ENCODE results near the gene FAM219B. TPM values are rescaled to one million over a fixed set of nuclear protein-coding genes. Genes with fewer than 3 reads are reported as not detected.

FAM219B gene, protein sequence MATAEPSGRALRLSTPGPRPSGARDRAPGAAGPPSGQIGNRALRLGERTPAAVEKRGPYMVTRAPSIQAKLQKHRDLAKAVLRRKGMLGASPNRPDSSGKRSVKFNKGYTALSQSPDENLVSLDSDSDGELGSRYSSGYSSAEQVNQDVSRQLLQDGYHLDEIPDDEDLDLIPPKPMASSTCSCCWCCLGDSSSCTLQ
- total RNA-seq (10 to 100 TPM; 45.0 to 47.7 TPM), polyA plus RNA-seq (32.3 TPM)

DNA sequence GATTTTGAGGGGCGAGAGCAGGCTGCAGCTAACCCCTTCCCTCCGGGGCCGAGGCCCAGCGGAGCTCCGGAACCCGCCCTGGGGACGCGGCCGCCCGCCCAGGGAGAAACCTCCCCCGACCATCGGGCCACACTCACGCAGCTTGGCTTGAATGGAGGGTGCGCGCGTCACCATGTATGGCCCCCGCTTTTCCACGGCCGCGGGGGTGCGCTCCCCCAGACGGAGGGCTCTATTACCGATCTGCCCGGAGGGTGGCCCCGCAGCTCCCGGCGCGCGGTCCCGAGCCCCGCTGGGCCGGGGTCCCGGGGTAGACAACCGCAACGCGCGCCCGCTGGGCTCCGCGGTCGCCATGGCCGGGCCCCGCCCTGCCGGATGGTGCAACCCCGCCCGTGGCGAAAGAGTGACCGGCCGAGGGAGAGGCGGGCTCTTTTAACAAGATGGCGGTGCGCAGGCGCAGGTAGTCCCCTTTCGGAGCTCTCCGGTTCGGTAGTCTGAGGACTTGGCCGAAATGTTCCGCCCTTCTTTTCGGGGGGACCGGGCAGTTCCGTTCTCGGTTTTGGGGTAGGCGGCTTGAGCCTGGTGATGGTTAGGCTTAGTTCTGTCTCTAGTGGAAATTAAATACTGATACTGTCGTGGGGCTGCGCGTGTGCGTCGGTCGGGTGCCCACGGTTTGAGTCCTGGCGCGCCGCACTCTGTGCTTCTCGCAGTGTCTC is at the start of gene FAM219B:
Gene FAM219B, minus strand, starts transcription at position 402 of the 713 bp plus-strand sequence. Its CDS starts 51 bp downstream, at position 351.
- DNase-seq = peak; percentile 68 to 83 (median 71)
- Histone ChIP-seq H3K4me3 (ENCODE audit: low read length) (peak within 1 kb of the TSS; percentile 93), H3K27ac (ENCODE audit: low read depth, low read length) (peak within 1 kb of the TSS; percentile 80), H3K4me1 (ENCODE audit: insufficient read depth, low read length) (peaks cover 32% of the 10 kb centered on the region), H3K36me3 (ENCODE audit: insufficient read depth, low read length) (peaks cover 9% of the 10 kb centered on the region), H3K27me3 (ENCODE audit: insufficient read depth, low read length, poor library complexity, severe bottlenecking) (no peaks in the 10 kb centered on the region), H3K9me3 (ENCODE audit: low read length) (no peaks in the 10 kb centered on the region)
- peak within 1 kb of the TSS; percentile 94 to 99 (median 98) for H3K27ac Mint-ChIP-seq
- POLR2A ChIA-PET = interaction anchor here (0.8 to 1.7 kb wide), 7 partner anchors 9 to 129 kb away, joined by 3 to 12 read pairs (median 6); partner anchors contain the start of genes COX5A, MPI and ULK3
- peaks cover 38 to 42% (median 41%) of the 10 kb centered on the region in 3 donors for H3K4me1 Mint-ChIP-seq
- H3K9me3 Mint-ChIP-seq = no peaks in the 10 kb centered on the region
- H3K4me3 Mint-ChIP-seq = peak within 1 kb of the TSS; percentile 92 to 99 (median 99)
- peaks cover 0 to 45% (median 5%) of the 10 kb centered on the region in 3 donors for H3K36me3 Mint-ChIP-seq
- H3K27me3 Mint-ChIP-seq = no peaks in the 10 kb centered on the region
- CTCF ChIA-PET = interaction anchor here (0.6 to 2.5 kb wide), 15 partner anchors 10 to 274 kb away, joined by 3 to 15 read pairs (median 4); partner anchors contain the start of genes MPI and SCAMP2

GRCh38 chr15:74955796-74956647 is 49.4 kb upstream of the FAM219B start:
- peaks cover 33% of the 10 kb centered on the region for H3K27me3 ChIP-seq (ENCODE audit: insufficient read depth, low read length, poor library complexity, severe bottlenecking)

GRCh38 chr15:74955017-74955416 is 48.4 kb upstream of the FAM219B start:
- Histone ChIP-seq H3K36me3 (ENCODE audit: insufficient read depth, low read length) (no peaks in the 10 kb centered on the region), H3K9me3 (ENCODE audit: low read length) (no peaks in the 10 kb centered on the region), H3K4me1 (ENCODE audit: insufficient read depth, low read length) (peaks cover 30% of the 10 kb centered on the region), H3K27me3 (ENCODE audit: insufficient read depth, low read length, poor library complexity, severe bottlenecking) (peaks cover 31% of the 10 kb centered on the region), H3K27ac (ENCODE audit: low read depth, low read length) (no peak overlapping the region), H3K4me3 (ENCODE audit: low read length) (no peak overlapping the region)
- no peak overlapping the region for H3K27ac Mint-ChIP-seq
- POLR2A ChIA-PET = interaction anchor here (0.8 kb wide), 1 partner anchor 13 kb away, joined by 3 read pairs; no protein-coding TSS in a partner anchor
- DNase-seq = no peak
- H3K4me3 Mint-ChIP-seq = peak overlapping the region in 6 of 7 donors; percentile 19 to 66 (median 35)
- H3K4me1 Mint-ChIP-seq = peaks cover 16 to 32% (median 20%) of the 10 kb centered on the region in 3 donors
- CTCF ChIA-PET = interaction anchor here (1.4 to 2.2 kb wide), 4 partner anchors 16 to 186 kb away, joined by 3 to 7 read pairs (median 5); no protein-coding TSS in a partner anchor
- no peaks in the 10 kb centered on the region for H3K9me3 Mint-ChIP-seq
- no peaks in the 10 kb centered on the region for H3K36me3 Mint-ChIP-seq
- peaks cover 20 to 28% of the 10 kb centered on the region in 2 donors for H3K27me3 Mint-ChIP-seq

More at GRCh38 chr15:74955796-74956647, 49.4 kb upstream of the FAM219B start:
- CTCF ChIA-PET = interaction anchor here (1.0 to 2.2 kb wide), 4 partner anchors 162 to 583 kb away, joined by 3 to 6 read pairs (median 4); partner anchors contain the start of gene C15orf39
- H3K4me1 Mint-ChIP-seq = peaks cover 16 to 32% (median 20%) of the 10 kb centered on the region in 3 donors
- peaks cover 30% of the 10 kb centered on the region for H3K4me1 ChIP-seq (ENCODE audit: insufficient read depth, low read length)
- peak overlapping the region; percentile 19 to 84 (median 67) for H3K4me3 Mint-ChIP-seq
- DNase-seq = peak; percentile 20 to 59 (median 37)
- H3K9me3 ChIP-seq (ENCODE audit: low read length) = no peaks in the 10 kb centered on the region
- H3K36me3 Mint-ChIP-seq = no peaks in the 10 kb centered on the region
- H3K4me3 ChIP-seq (ENCODE audit: low read length) = peak overlapping the region; percentile 63
- H3K27ac Mint-ChIP-seq = no peak overlapping the region
- POLR2A ChIA-PET = interaction anchor here (0.8 to 1.1 kb wide), 2 partner anchors 14 to 111 kb away, joined by 3 read pairs; no protein-coding TSS in a partner anchor
- H3K27ac ChIP-seq (ENCODE audit: low read depth, low read length) = no peak overlapping the region
- peaks cover 22 to 30% of the 10 kb centered on the region in 2 donors for H3K27me3 Mint-ChIP-seq
- H3K9me3 Mint-ChIP-seq = no peaks in the 10 kb centered on the region
- no peaks in the 10 kb centered on the region for H3K36me3 ChIP-seq (ENCODE audit: insufficient read depth, low read length)

GRCh38 chr15:74954515-74954914 is 47.9 kb upstream of the FAM219B start:
- peaks cover 26% of the 10 kb centered on the region for H3K27me3 ChIP-seq (ENCODE audit: insufficient read depth, low read length, poor library complexity, severe bottlenecking)
- no peaks in the 10 kb centered on the region for H3K36me3 ChIP-seq (ENCODE audit: insufficient read depth, low read length)
- Mint-ChIP-seq H3K27ac (no peak overlapping the region), H3K36me3 (no peaks in the 10 kb centered on the region), H3K9me3 (no peaks in the 10 kb centered on the region), H3K4me3 (peak overlapping the region in 2 of 7 donors; percentile 20 to 49), H3K27me3 (peaks cover 17 to 23% of the 10 kb centered on the region in 2 donors), H3K4me1 (peaks cover 15 to 32% (median 19%) of the 10 kb centered on the region in 3 donors)
- POLR2A ChIA-PET = no interaction called here
- no peak overlapping the region for H3K27ac ChIP-seq (ENCODE audit: low read depth, low read length)
- H3K4me3 ChIP-seq (ENCODE audit: low read length) = no peak overlapping the region
- CTCF ChIA-PET = interaction anchor here (0.9 to 2.2 kb wide), 6 partner anchors 16 to 320 kb away, joined by 3 to 7 read pairs (median 5); no protein-coding TSS in a partner anchor
- H3K4me1 ChIP-seq (ENCODE audit: insufficient read depth, low read length) = peaks cover 30% of the 10 kb centered on the region
- no peaks in the 10 kb centered on the region for H3K9me3 ChIP-seq (ENCODE audit: low read length)
- DNase-seq = no peak

DNA sequence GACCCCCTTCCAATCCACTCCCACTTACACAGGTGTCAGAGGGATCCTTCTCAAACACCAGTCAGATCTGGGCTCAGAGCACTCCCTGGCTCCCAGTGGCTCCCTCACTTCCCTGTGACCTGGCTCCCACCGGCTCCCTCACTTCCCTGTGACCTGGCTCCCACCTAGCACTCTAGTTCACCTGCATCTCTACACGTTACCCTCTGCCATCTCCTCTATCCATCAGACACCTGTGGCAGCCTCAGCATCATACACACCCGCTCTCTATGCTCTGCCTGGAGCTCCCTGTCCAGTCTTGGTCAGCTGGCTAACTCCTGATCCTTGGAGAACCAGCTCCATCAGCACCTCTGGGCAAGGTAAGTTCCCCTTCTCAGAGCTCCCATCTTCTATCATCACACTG is 44.4 kb upstream of the FAM219B start:
- ChIA-PET CTCF (interaction anchor here (0.7 to 7.1 kb wide), 25 partner anchors 9 to 333 kb away, joined by 3 to 56 read pairs (median 7); partner anchors contain the start of genes COX5A, CSK, FAM219B and ULK3), POLR2A (no interaction called here)
- Mint-ChIP-seq H3K4me3 (no peak overlapping the region), H3K9me3 (no peaks in the 10 kb centered on the region), H3K4me1 (peaks cover 0 to 7% (median 0%) of the 10 kb centered on the region in 3 donors), H3K27ac (no peak overlapping the region), H3K36me3 (no peaks in the 10 kb centered on the region), H3K27me3 (peaks cover 0 to 3% of the 10 kb centered on the region in 2 donors)
- Histone ChIP-seq H3K27me3 (ENCODE audit: insufficient read depth, low read length, poor library complexity, severe bottlenecking) (no peaks in the 10 kb centered on the region), H3K36me3 (ENCODE audit: insufficient read depth, low read length) (no peaks in the 10 kb centered on the region), H3K27ac (ENCODE audit: low read depth, low read length) (no peak overlapping the region), H3K4me1 (ENCODE audit: insufficient read depth, low read length) (peaks cover 10% of the 10 kb centered on the region), H3K9me3 (ENCODE audit: low read length) (no peaks in the 10 kb centered on the region), H3K4me3 (ENCODE audit: low read length) (no peak overlapping the region)
- DNase-seq = no peak

DNA sequence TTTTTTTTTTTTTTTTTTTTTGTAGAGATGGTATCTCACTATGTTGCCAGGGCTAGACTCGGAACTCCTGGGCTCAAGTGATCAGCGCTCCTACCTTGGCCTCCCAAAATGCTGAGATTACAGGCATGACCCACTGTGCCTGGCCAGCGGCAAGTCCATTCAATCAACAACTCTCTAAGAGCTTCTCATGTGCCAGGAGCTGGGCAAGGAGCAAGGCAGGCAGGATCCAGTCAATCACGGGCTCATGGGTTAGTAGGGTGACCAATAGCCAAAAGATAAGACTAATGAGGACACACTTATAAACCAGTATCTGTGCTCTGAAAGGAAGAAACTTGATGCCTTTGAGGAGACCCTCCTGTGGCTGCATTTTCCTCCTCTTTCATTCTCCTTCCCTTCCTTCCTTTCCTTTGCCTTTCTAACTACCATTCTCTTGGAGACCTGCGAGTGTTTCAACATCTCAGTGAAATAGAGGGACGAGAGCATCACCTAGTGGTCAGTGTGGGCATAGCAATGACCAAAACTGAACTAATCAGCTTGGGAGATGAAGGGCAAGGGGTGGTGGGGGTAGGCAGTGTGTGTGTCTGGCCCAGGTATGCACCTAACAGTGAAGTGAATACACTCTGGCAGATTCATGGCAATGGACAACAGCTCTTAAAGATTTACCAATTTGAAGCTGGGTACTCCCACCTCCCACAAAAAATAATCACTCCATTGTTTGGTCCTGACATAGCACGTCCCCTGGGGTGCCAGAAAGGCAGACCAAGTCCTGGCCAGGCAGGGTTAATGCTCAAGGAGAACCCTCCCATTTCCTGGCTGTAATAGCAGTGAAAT is 43.6 kb upstream of the FAM219B start:
- peak; percentile 64 to 82 (median 69) for DNase-seq
- CTCF ChIA-PET = interaction anchor here (0.7 to 7.1 kb wide), 26 partner anchors 8 to 333 kb away, joined by 3 to 56 read pairs (median 6); partner anchors contain the start of genes COX5A, CSK, FAM219B and ULK3
- Histone ChIP-seq H3K36me3 (ENCODE audit: insufficient read depth, low read length) (no peaks in the 10 kb centered on the region), H3K27me3 (ENCODE audit: insufficient read depth, low read length, poor library complexity, severe bottlenecking) (no peaks in the 10 kb centered on the region), H3K4me1 (ENCODE audit: insufficient read depth, low read length) (peaks cover 3% of the 10 kb centered on the region), H3K4me3 (ENCODE audit: low read length) (no peak overlapping the region), H3K27ac (ENCODE audit: low read depth, low read length) (no peak overlapping the region), H3K9me3 (ENCODE audit: low read length) (no peaks in the 10 kb centered on the region)
- H3K27ac Mint-ChIP-seq = no peak overlapping the region
- no peaks in the 10 kb centered on the region for H3K9me3 Mint-ChIP-seq
- peak overlapping the region in 1 of 7 donors; percentile 1 for H3K4me3 Mint-ChIP-seq
- POLR2A ChIA-PET = no interaction called here
- H3K36me3 Mint-ChIP-seq = no peaks in the 10 kb centered on the region
- peaks cover 0 to 3% of the 10 kb centered on the region in 2 donors for H3K27me3 Mint-ChIP-seq
- peaks cover 0 to under 1% (median 0%) of the 10 kb centered on the region in 3 donors for H3K4me1 Mint-ChIP-seq
